NCI-H524 treated with DMSO at 0.1 percent for 48 hours (cell line): ENCODE data around the gene DHX58.

Experiments used
- DNase-seq: peaks from one replicate; lab custom pipeline; 2025; lab: John Stamatoyannopoulos, UW

The DHX58 gene

GRCh38 chr17:42129109-42129837 is 16.8 kb upstream of the DHX58 start:
- DNase-seq: no peak

- no peak for DNase-seq
Observed at GRCh38 chr17:42127414-42127813, 14.9 kb upstream of the DHX58 start.

- DNase-seq: no peak
Observed at GRCh38 chr17:42126836-42127235, 14.3 kb upstream of the DHX58 start.

GRCh38 chr17:42125565-42125964 is 13.1 kb upstream of the DHX58 start:
- DNase-seq: no peak

GRCh38 chr17:42124256-42124655 is 11.7 kb upstream of the DHX58 start:
- DNase-seq: no peak

- no peak for DNase-seq
Observed at GRCh38 chr17:42122371-42123303, 10.1 kb upstream of the DHX58 start, which contains the start of gene HSPB9. Gene HSPB9 (plus strand): TSS chr17:42122804. CDS start chr17:42122851, 47 bp downstream.

- no peak for DNase-seq
Observed at GRCh38 chr17:42120770-42121769, 8.6 kb upstream of the DHX58 start, which contains the start of gene KAT2A. Gene KAT2A (minus strand): TSS chr17:42121367. CDS start chr17:42121304, 63 bp downstream.

GRCh38 chr17:42120161-42120769 is 7.8 kb upstream of the DHX58 start:
- DNase-seq: no peak

GRCh38 chr17:42119301-42119700 is 6.8 kb upstream of the DHX58 start:
- no peak for DNase-seq

GRCh38 chr17:42118545-42118944 is 6.0 kb upstream of the DHX58 start:
- no peak for DNase-seq

GRCh38 chr17:42118126-42118510 is 5.6 kb upstream of the DHX58 start:
- no peak for DNase-seq

GRCh38 chr17:42117397-42118125 is 5.0 kb upstream of the DHX58 start:
- no peak for DNase-seq

GRCh38 chr17:42116705-42117396 is 4.3 kb upstream of the DHX58 start:
- DNase-seq: peak; percentile 16

- DNase-seq: no peak
Observed at GRCh38 chr17:42114118-42114517, 1.6 kb upstream of the DHX58 start.

- DNase-seq: no peak
Observed at GRCh38 chr17:42113293-42114069, 967 bp upstream of the DHX58 start.

- no peak for DNase-seq
Observed at GRCh38 chr17:42111871-42112551, 503 bp downstream of the DHX58 start.

GRCh38 chr17:42111265-42111636 is 1.3 kb downstream of the DHX58 start:
- no peak for DNase-seq
